Activated CD4-positive, CD25-positive, alpha-beta regulatory T cell treated with anti-CD3 and anti-CD28 coated beads, Interleukin-2, amount 50 U/mL, for 72 hours (primary cell): ENCODE measurements around the gene PLEKHN1.
"Not testable (repeated sequence)": the region's sequence is repeated elsewhere in the genome, so short reads cannot be mapped to it uniquely, and the experiment has no call there.

Experiments used
- DNase-seq: peaks from one replicate; pipeline ENCODE4 v3.0.0; 2021

PLEKHN1 gene

GRCh38 chr1:995665-996633 is 29.7 kb downstream of the PLEKHN1 start:
- DNase-seq, result no peak

- DNase-seq, result no peak
Measured at GRCh38 chr1:996851-997712, 30.8 kb downstream of the PLEKHN1 start.

GRCh38 chr1:997713-997992 is 31.4 kb downstream of the PLEKHN1 start:
- no peak for DNase-seq

GRCh38 chr1:997993-998744 is 31.9 kb downstream of the PLEKHN1 start:
- DNase-seq, result no peak

GRCh38 chr1:998745-998994 is 32.4 kb downstream of the PLEKHN1 start:
- DNase-seq, result no peak

- DNase-seq, result peak; percentile 44
Measured at GRCh38 chr1:998995-999724, 32.9 kb downstream of the PLEKHN1 start.

- DNase-seq, result peak; percentile 60
Measured at GRCh38 chr1:999725-1000356, 33.6 kb downstream of the PLEKHN1 start, which contains the start of gene HES4. Gene HES4 (minus strand): TSS chr1:1000097. CDS start chr1:999973, 124 bp downstream.

- DNase-seq, result peak; percentile 67
Measured at GRCh38 chr1:1000357-1001056, 34.2 kb downstream of the PLEKHN1 start.

- DNase-seq, result no peak
Measured at GRCh38 chr1:1001057-1001783, 34.9 kb downstream of the PLEKHN1 start.

GRCh38 chr1:1003618-1004419 is 37.5 kb downstream of the PLEKHN1 start:
- DNase-seq, result no peak

- no peak for DNase-seq
Measured at GRCh38 chr1:1004420-1004779, 38.1 kb downstream of the PLEKHN1 start.

- no peak for DNase-seq
Measured at GRCh38 chr1:1004780-1005697, 38.8 kb downstream of the PLEKHN1 start.

- no peak for DNase-seq
Measured at GRCh38 chr1:1005774-1006304, 39.6 kb downstream of the PLEKHN1 start.

- DNase-seq, result no peak
Measured at GRCh38 chr1:1006305-1007159, 40.2 kb downstream of the PLEKHN1 start.

- not testable (repeated sequence) for DNase-seq
Measured at GRCh38 chr1:1010131-1010530, 43.8 kb downstream of the PLEKHN1 start.

- DNase-seq, result no peak
Measured at GRCh38 chr1:1011396-1011949, 45.2 kb downstream of the PLEKHN1 start.

GRCh38 chr1:1012736-1013104 is 46.4 kb downstream of the PLEKHN1 start:
- not testable (repeated sequence) for DNase-seq
